Upper lobe of left lung (tissue), 6 donors: ENCODE results near the gene RFT1. TPM values are rescaled to one million over a fixed set of nuclear protein-coding genes. Genes with fewer than 3 reads are reported as not detected.

ENCODE experiments used
- ATAC-seq, 2 donors: fragments of 200-7000 bp; cut with Tn5 transposase; one replicate each; pipeline ENCODE4 v1.9.1; 2022; ENCODE audit warnings: mild to moderate bottlenecking in 2 of 2, moderate library complexity in 2 of 2; ENCODE audit not compliant: low FRiP score in 2 of 2
- DNase-seq, 2 donors: peaks; one replicate each; pipeline ENCODE4 v3.0.0-alpha.2; 2019 to 2020
- H3K27ac ChIP-seq, 4 donors: fragments of 200-600 bp; sonication (generic); one replicate each; pipeline ENCODE4 v1.5.1; 2016 to 2019
- H3K27me3 ChIP-seq, 4 donors: fragments of 200-600 bp; sonication (generic); one replicate each; pipeline ENCODE4 v1.5.1; 2017 to 2019
- H3K36me3 ChIP-seq, 4 donors: fragments of 200-600 bp; sonication (generic); one replicate each; pipeline ENCODE4 v1.5.1; 2016 to 2019
- H3K4me1 ChIP-seq, 4 donors: fragments of 200-600 bp; sonication (generic); one replicate each; pipeline ENCODE4 v1.5.1; 2018 to 2019
- H3K4me3 ChIP-seq, 4 donors: fragments of 200-600 bp; sonication (generic); one replicate each; pipeline ENCODE4 v1.5.1; 2017 to 2019; ENCODE audit warnings: mild to moderate bottlenecking in 2 of 4, moderate library complexity in 1 of 4
- H3K9me3 ChIP-seq, 4 donors: fragments of 200-600 bp; sonication (generic); one replicate each; pipeline ENCODE4 v1.5.1; 2018 to 2019
- CTCF ChIP-seq, 6 experiments: fragments of 450-650 bp in 4 of 6; fragments of 200-600 bp in 2 of 6; sonication (generic) in 2 of 6; IDR thresholded peaks; one replicate each; pipeline ENCODE4 v1.5.1; 2016 to 2019; ENCODE audit warnings: antibody characterized with exemption in 6 of 6
- EP300 ChIP-seq, 4 donors: sonication (generic); formaldehyde crosslinking; IDR thresholded peaks; one replicate each; pipeline ENCODE4 v1.5.1; 2017; ENCODE audit warnings: antibody characterized with exemption in 4 of 4, control low read depth in 2 of 4
- POLR2A ChIP-seq, 4 donors: fragments of 450-650 bp; IDR thresholded peaks; one replicate each; pipeline ENCODE4 v1.5.1; 2016 to 2017; ENCODE audit warnings: antibody characterized with exemption in 4 of 4, mild to moderate bottlenecking in 2 of 4
- POLR2AphosphoS5 ChIP-seq, 2 donors: sonication (generic); formaldehyde crosslinking; IDR thresholded peaks; one replicate each; pipeline ENCODE4 v1.5.1; 2017; ENCODE audit warnings: antibody characterized with exemption in 2 of 2
- WGBS, 2 donors: methylation state at CpG; one replicate each; pipeline ENCODE4 v1.1.5; 2017 to 2018; 5-methylcytosine and 5-hydroxymethylcytosine counted together
- total RNA-seq, 6 donors: library from RNA; depleted of rRNA in 4 of 6; stranded (reverse); fragments of >200 nt in 4 of 6; gene quantifications; one replicate each; pipeline versions ENCODE4 v1.1.0 to v1.2.1, GENCODE V29; 2016 to 2021
- donor health status: DM: no; HTN: no; CAD: no; lungs with moderate emphysema.
- donor health status: DM: no; HTN: yes; CAD: no; lungs with severe emphysema.

The RFT1 gene
- total RNA-seq, 6 donors from 2014 or later: 5.1 to 19.9 (median 12.8) TPM

- no peak for DNase-seq
- WGBS, 2 donors: 100% methylated on average over 1 of the region's 1 CpG
- ATAC-seq: no peak
These were observed 55.9 kb downstream of the RFT1 start for GRCh38 chr3:53074366-53074696.

DNA sequence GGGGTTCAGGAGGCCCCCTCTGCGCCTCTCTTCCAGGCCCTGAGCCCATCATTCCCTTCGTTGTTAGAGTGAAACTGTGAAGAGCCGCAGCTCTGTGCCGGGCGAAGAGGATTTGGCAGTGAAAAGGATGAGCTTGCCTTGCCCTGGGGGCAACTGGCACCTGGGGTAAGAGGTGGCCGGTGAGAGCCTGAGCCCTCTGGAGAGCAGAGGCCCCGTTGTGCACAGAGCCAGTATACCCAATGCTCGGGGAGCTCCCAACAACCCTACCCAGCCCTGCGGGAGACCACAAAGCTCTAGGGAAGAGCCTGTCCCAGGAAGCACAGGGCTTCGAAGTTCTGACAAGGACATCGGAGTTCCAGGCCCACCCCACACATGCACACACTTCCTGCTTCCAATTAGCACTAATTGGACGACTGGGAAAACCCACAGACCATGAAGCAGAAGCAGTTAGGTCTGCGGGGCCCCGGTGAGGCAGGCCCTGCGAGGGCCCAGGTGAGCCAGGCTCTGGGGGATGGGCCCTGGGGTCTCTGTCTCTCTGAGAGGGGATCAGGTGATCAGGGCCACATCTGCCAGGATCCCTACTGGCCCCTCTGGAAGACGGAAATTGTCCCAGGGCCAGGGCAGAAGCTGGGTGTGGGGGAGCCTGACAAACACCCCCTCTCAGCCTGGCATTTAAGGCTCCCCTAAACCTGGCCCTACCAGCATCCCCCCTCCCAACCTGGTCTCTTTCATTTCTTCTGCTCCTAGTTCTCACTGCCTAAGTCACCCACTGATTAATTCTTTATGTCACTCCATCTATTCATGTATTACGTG lies 56.5 kb downstream of the RFT1 start:
- H3K27ac ChIP-seq: peak overlapping the region in 3 of 4 donors; percentile 57 to 82 (median 77)

More at GRCh38 chr3:53074366-53074696, 55.9 kb downstream of the RFT1 start:
- Histone ChIP-seq H3K27ac (no peak overlapping the region), H3K4me3 (no peak overlapping the region), H3K27me3 (no peaks in the 10 kb centered on the region), H3K9me3 (no peaks in the 10 kb centered on the region), H3K4me1 (peaks cover 6 to 20% (median 11%) of the 10 kb centered on the region in 4 donors), H3K36me3 (no peaks in the 10 kb centered on the region)
- TF ChIP-seq POLR2A (IDR thresholded peaks at IDR 0.05) (no peak), POLR2AphosphoS5 (IDR thresholded peaks at IDR 0.05) (no peak), CTCF (IDR thresholded peaks at IDR 0.05) (no peak), EP300 (IDR thresholded peaks at IDR 0.05) (no peak)

DNA sequence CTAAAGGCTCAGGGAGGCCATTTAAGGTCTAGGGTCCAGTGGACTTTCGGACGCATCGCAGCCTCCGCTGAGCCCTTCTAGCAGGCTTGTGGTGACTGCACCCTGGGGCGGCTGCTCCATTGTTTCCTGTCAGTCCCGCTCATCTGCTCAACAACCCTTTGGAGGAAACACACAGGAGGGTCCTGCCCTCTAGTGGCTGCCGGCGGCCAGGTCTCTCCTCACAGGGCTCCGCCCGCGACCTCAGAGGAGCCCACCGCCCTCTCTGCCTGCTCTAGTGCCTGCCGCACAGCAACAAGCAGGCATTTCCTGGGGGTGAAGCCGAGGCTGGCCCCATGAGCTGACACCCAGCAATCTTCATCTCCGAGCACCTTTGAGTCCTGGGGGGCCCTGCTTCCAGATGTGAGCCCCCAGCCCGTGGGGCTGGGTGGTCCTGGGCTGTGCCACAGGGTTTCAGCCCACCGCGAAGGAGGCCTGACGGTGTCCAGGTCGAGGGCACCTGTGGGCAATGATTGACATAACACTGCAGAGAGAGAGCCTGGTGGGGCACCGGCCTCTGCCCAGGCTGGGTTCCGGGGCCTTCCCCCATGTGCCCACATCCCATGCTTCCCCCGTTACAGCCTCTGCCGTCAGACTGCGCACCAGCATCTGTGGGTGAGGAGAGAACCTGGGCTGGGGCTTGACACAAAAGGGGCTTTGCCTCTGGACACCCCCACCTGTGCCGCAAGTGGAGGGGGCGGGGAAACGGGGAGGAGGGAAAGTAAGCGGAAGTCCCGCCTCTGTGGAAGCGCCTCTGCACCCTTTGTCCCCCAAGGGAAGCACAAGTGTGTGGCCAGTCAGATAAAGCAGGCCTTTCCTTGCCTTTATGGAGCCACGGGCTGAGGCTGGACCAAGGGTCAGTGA lies 57.3 kb downstream of the RFT1 start:
- peak; percentile 94 to 96 for ATAC-seq
- no peaks in the 10 kb centered on the region for H3K36me3 ChIP-seq
- TF ChIP-seq POLR2AphosphoS5 (IDR thresholded peaks at IDR 0.05) (no peak), CTCF (IDR thresholded peaks at IDR 0.05) (peak; percentile 92 to 96 (median 95)), EP300 (IDR thresholded peaks at IDR 0.05) (no peak), POLR2A (IDR thresholded peaks at IDR 0.05) (no peak)
- peak; percentile 89 to 94 for DNase-seq
- H3K4me1 ChIP-seq: peaks cover 6 to 20% (median 11%) of the 10 kb centered on the region in 4 donors
- H3K27ac ChIP-seq: peak overlapping the region; percentile 57 to 82 (median 74)
- no peaks in the 10 kb centered on the region for H3K27me3 ChIP-seq
- peak overlapping the region; percentile 38 to 89 (median 78) for H3K4me3 ChIP-seq
- no peaks in the 10 kb centered on the region for H3K9me3 ChIP-seq
- WGBS, 2 donors: 11 to 19% methylated on average over 14 to 25 of the region's 32 CpGs

More for the DNA sequence above, 56.5 kb downstream of the RFT1 start:
- TF ChIP-seq CTCF (IDR thresholded peaks at IDR 0.05) (no peak), EP300 (IDR thresholded peaks at IDR 0.05) (no peak)
- Histone ChIP-seq H3K4me3 (peak overlapping the region in 3 of 4 donors; percentile 73 to 89 (median 83)), H3K9me3 (no peaks in the 10 kb centered on the region), H3K27me3 (no peaks in the 10 kb centered on the region), H3K36me3 (no peaks in the 10 kb centered on the region), H3K4me1 (peaks cover 6 to 20% (median 11%) of the 10 kb centered on the region in 4 donors)
- ATAC-seq: no peak
- WGBS, 2 donors: 82 to 89% methylated on average over 7 to 17 of the region's 17 CpGs
- no peak for DNase-seq

DNA sequence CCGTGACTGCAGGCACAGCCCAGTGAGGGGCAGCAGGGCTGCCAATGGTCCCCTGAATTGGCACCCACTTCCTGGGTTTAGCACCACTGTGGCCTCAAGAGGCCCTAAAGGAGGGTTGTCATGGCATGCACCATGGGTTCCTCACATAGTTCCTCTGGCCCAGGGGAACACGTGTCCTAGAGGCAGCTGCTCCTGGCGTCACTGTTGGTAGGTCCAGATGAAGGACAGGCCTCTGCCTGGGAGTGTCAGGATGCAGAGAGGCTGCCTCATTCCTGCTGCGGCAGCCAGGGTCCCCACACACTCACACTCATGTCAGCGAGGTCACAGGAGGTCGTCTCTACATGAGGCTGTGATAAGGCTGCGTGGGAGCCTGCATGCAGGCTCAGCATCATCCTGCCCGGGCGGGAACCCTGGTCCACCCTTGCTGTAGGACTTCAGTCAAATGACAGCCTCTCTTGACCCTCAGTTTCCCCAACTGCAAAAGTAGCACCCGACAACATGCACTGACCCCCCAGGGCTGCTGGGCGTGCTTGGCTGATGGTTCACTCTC lies 58.3 kb downstream of the RFT1 start:
- DNase-seq (no peak), ATAC-seq (no peak)
- Histone ChIP-seq H3K27me3 (no peaks in the 10 kb centered on the region), H3K4me3 (peak overlapping the region in 1 of 4 donors; percentile 73), H3K9me3 (no peaks in the 10 kb centered on the region), H3K27ac (no peak overlapping the region), H3K36me3 (no peaks in the 10 kb centered on the region), H3K4me1 (peaks cover 6 to 20% (median 11%) of the 10 kb centered on the region in 4 donors)
- no peak for TF ChIP-seq POLR2A (IDR thresholded peaks at IDR 0.05)
- no peak for TF ChIP-seq CTCF (IDR thresholded peaks at IDR 0.05)
- TF ChIP-seq EP300 (IDR thresholded peaks at IDR 0.05): no peak
- no peak for TF ChIP-seq POLR2AphosphoS5 (IDR thresholded peaks at IDR 0.05)
- 78 to 93% methylated on average over 5 to 9 of the region's 11 CpGs for WGBS, 2 donors
